KMS-11 (cell line): Measurements from ENCODE around the gene WDR11.
A peak's percentile ranks its signal among the peaks of the same experiment; 100 is the strongest.

Experiments
- H2AFZ ChIP-seq: fragments of 200-600 bp; sonication (generic); 2 replicates; pipeline ENCODE4 v1.6.1; 2016; ENCODE audit warnings: antibody characterized with exemption, mixed run types, low read depth
- H3K27ac ChIP-seq: fragments of 200-600 bp; sonication (generic); 2 replicates; pipeline ENCODE4 v1.6.1; 2016; ENCODE audit warnings: mild to moderate bottlenecking, mixed run types
- H3K27me3 ChIP-seq: fragments of 200-600 bp; sonication (generic); 2 replicates; pipeline ENCODE4 v1.6.1; 2017; ENCODE audit warnings: mild to moderate bottlenecking, low read depth, mixed run types, moderate library complexity; ENCODE audit not compliant: insufficient read depth
- H3K36me3 ChIP-seq: fragments of 200-600 bp; sonication (generic); 2 replicates; pipeline ENCODE4 v1.6.1; 2017; ENCODE audit warnings: mild to moderate bottlenecking, mixed run types; ENCODE audit not compliant: insufficient read depth
- H3K4me1 ChIP-seq: fragments of 200-600 bp; sonication (generic); 2 replicates; pipeline ENCODE4 v1.6.1; 2016; ENCODE audit warnings: mild to moderate bottlenecking, low read depth, mixed run types; ENCODE audit not compliant: poor library complexity, severe bottlenecking
- H3K4me2 ChIP-seq: fragments of 200-600 bp; sonication (generic); 2 replicates; pipeline ENCODE4 v1.7.0; 2016; ENCODE audit warnings: mild to moderate bottlenecking, mixed run types
- H3K4me3 ChIP-seq: fragments of 200-600 bp; sonication (generic); IDR thresholded peaks from 2 replicates; pipeline ENCODE4 v1.6.1; 2017; ENCODE audit warnings: low read depth, low read length, mixed read lengths; ENCODE audit not compliant: insufficient read depth
- H3K79me2 ChIP-seq: fragments of 200-600 bp; sonication (generic); 2 replicates; pipeline ENCODE4 v1.6.1; 2016; ENCODE audit warnings: low read depth, mixed run types; ENCODE audit not compliant: insufficient read depth
- H3K9ac ChIP-seq: fragments of 200-600 bp; sonication (generic); 2 replicates; pipeline ENCODE4 v1.6.1; 2016; ENCODE audit warnings: mild to moderate bottlenecking, mixed run types
- H4K20me1 ChIP-seq: fragments of 200-600 bp; sonication (generic); 2 replicates; pipeline ENCODE4 v1.6.1; 2016; ENCODE audit warnings: mild to moderate bottlenecking, mixed run types; ENCODE audit not compliant: insufficient read depth
- TF ChIP-seq, protein P1 (sequence below): fragments of 200-600 bp; sonication (generic); conservative IDR thresholded peaks from 2 replicates; pipeline ENCODE4 v1.6.1; 2017; ENCODE audit warnings: low read depth, mild to moderate bottlenecking, antibody characterized with exemption, low read length, moderate library complexity, mixed read lengths

Gene WDR11

DNA sequence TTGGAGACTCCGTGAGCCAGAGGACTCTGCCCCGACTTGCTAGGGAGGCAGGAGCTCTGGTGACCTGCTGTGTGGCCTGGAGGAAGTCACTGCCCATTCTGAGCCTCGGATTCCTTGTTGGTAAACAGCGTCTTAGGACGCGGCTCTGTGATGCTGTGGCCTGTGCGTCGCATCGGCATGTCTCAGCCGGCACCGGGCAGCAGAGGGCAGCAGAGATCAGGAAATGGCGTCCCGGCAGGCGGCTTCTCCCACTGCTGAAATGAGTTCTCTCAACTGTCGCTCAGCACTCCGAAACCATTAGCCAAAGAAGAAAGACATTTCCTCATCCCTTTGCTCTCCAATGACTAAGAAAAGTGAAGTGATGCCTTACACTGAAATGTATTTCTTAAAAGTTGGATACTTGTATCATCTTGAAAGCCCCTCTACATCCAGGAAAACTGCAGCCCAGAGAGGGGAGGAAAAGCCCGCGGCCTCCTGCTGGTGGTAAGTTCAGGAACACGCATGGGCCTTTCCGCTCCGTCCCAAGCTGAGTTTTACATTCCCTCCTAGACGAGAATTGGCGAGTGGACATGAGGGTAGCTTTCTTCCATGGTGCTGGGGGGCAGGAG, 91.7 kb downstream of the WDR11 start:
- Histone ChIP-seq H3K4me3 (no peak overlapping the region), H3K27ac (no peak overlapping the region), H3K79me2 (no peaks in the 10 kb centered on the region), H2AFZ (peak overlapping the region; percentile 21), H3K36me3 (no peaks in the 10 kb centered on the region), H3K27me3 (no peaks in the 10 kb centered on the region), H3K4me1 (no peaks in the 10 kb centered on the region), H3K9ac (no peak overlapping the region), H3K4me2 (no peak overlapping the region), H4K20me1 (no peaks in the 10 kb centered on the region)
- TF ChIP-seq, protein P1, sequence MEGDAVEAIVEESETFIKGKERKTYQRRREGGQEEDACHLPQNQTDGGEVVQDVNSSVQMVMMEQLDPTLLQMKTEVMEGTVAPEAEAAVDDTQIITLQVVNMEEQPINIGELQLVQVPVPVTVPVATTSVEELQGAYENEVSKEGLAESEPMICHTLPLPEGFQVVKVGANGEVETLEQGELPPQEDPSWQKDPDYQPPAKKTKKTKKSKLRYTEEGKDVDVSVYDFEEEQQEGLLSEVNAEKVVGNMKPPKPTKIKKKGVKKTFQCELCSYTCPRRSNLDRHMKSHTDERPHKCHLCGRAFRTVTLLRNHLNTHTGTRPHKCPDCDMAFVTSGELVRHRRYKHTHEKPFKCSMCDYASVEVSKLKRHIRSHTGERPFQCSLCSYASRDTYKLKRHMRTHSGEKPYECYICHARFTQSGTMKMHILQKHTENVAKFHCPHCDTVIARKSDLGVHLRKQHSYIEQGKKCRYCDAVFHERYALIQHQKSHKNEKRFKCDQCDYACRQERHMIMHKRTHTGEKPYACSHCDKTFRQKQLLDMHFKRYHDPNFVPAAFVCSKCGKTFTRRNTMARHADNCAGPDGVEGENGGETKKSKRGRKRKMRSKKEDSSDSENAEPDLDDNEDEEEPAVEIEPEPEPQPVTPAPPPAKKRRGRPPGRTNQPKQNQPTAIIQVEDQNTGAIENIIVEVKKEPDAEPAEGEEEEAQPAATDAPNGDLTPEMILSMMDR = peak; percentile 89

DNA sequence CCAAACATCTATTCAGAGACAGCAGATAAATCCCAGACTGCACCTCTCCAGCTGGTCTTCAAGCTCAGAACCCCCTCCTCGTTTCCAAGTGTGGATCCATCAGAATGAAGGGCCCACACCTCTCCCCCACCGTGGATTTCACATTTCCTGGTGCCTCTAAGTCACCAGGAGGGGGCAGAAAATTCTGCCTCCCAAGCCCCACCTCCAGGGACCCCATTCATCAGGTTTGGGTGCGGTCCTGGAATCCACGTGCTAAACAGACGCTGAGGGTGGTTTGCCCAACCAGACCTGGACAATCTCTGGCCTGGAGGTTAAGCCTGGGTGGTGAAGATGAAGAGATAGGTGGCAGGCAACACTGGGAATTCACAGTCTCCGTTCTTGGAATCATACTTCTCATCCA, 92.4 kb downstream of the WDR11 start:
- H3K4me3 ChIP-seq = no peak overlapping the region
- TF ChIP-seq, protein P1 = no peak
- no peak overlapping the region for H3K27ac ChIP-seq
- no peaks in the 10 kb centered on the region for H4K20me1 ChIP-seq
- no peak overlapping the region for H3K4me2 ChIP-seq
- H2AFZ ChIP-seq = no peak overlapping the region
- H3K27me3 ChIP-seq = no peaks in the 10 kb centered on the region
- no peaks in the 10 kb centered on the region for H3K36me3 ChIP-seq
- no peaks in the 10 kb centered on the region for H3K4me1 ChIP-seq
- H3K79me2 ChIP-seq = no peaks in the 10 kb centered on the region
- H3K9ac ChIP-seq = no peak overlapping the region

DNA sequence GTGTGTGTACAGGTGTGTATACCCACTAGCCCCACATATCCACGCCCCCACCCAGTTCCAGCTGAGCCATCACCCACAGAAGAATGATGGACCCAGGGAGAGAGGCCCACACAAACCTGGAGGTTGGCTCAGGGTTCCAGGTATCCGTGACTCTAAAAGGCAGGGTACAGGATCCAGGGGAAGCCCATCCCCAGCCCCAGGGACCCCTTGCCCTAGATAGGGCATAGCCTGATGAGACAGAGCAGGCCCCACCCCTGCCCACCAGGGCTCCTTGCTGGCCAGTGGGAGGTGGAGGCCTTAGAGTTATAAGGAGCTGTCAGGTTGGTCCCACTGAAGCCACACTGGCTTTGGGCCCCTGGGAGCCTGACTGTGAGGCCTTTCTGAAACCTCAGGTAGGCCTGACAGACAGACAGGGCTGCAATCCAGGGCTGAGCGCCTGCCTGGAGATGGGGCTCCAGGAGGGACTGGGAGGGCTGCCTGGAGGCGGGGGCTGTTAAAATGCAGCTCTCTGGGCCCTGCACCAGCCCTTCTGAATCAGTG, 93.5 kb downstream of the WDR11 start:
- Histone ChIP-seq H3K79me2 (no peaks in the 10 kb centered on the region), H3K27me3 (no peaks in the 10 kb centered on the region), H3K4me1 (no peaks in the 10 kb centered on the region), H3K4me2 (no peak overlapping the region), H3K9ac (no peak overlapping the region), H4K20me1 (no peaks in the 10 kb centered on the region), H3K36me3 (no peaks in the 10 kb centered on the region), H3K27ac (no peak overlapping the region), H2AFZ (no peak overlapping the region), H3K4me3 (no peak overlapping the region)
- TF ChIP-seq, protein P1 = no peak

DNA sequence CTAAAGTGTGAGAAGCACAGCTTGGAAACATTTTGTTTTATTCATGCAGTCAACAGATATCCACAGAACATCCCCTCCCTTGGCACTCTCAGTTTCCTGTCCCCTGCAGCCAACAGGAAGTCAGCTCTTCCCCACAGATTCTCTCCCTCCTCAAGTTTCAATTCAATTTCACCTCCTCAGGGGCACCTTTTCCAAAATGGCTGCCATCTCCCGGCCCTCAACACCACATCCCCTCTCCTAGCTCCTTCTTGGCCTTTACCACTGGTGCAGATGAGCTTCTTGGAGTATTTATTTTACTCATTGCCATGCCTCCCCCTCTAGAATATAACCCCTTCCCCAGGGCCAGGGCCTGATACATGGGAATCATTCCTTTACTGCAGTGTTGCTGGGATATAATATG, 94.0 kb downstream of the WDR11 start:
- Histone ChIP-seq H3K79me2 (no peaks in the 10 kb centered on the region), H4K20me1 (no peaks in the 10 kb centered on the region), H3K9ac (no peak overlapping the region), H3K4me3 (no peak overlapping the region), H3K27me3 (no peaks in the 10 kb centered on the region), H3K27ac (no peak overlapping the region), H3K4me1 (no peaks in the 10 kb centered on the region), H2AFZ (no peak overlapping the region), H3K4me2 (no peak overlapping the region), H3K36me3 (no peaks in the 10 kb centered on the region)
- TF ChIP-seq, protein P1 = no peak
